ENCODE measurements around the gene BAD. TPM values are rescaled to one million over a fixed set of nuclear protein-coding genes. Genes with fewer than 3 reads are reported as not detected.
"Not testable (repeated sequence)": the region's sequence is repeated elsewhere in the genome, so short reads cannot be mapped to it uniquely, and the experiment has no call there.

Gene BAD
- polyA plus RNA-seq, 1 donor: 39.6 TPM

DNA sequence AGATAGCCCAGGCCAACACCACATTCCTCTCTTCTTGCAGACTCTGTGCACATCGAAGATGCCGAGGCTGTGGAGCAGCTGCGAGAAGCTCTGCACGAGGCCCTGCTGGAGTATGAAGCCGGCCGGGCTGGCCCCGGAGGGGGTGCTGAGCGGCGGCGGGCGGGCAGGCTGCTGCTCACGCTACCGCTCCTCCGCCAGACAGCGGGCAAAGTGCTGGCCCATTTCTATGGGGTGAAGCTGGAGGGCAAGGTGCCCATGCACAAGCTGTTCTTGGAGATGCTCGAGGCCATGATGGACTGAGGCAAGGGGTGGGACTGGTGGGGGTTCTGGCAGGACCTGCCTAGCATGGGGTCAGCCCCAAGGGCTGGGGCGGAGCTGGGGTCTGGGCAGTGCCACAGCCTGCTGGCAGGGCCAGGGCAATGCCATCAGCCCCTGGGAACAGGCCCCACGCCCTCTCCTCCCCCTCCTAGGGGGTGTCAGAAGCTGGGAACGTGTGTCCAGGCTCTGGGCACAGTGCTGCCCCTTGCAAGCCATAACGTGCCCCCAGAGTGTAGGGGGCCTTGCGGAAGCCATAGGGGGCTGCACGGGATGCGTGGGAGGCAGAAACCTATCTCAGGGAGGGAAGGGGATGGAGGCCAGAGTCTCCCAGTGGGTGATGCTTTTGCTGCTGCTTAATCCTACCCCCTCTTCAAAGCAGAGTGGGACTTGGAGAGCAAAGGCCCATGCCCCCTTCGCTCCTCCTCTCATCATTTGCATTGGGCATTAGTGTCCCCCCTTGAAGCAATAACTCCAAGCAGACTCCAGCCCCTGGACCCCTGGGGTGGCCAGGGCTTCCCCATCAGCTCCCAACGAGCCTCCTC lies 31.4 kb upstream of the BAD start:
- Histone ChIP-seq H3K36me3 (ENCODE audit: control insufficient read depth, insufficient read depth, low read length) (peaks cover 41% of the 10 kb centered on the region), H3K4me1 (ENCODE audit: control insufficient read depth, insufficient read depth, low read length) (peaks cover 27% of the 10 kb centered on the region), H3K27ac (ENCODE audit: low read length) (peak overlapping the region; percentile 96)
- no CpG with 5 or more reads among the region's 25 CpGs for WGBS (ENCODE audit: insufficient coverage, low lambda C conversion rate)
- H3K27me3 ChIP-seq (ENCODE audit: control insufficient read depth, insufficient read depth, low read length); H3K9me3 ChIP-seq (ENCODE audit: control insufficient read depth, low read depth, low read length); H3K4me3 ChIP-seq (ENCODE audit: low read length); DNase-seq: not testable (repeated sequence)

DNA sequence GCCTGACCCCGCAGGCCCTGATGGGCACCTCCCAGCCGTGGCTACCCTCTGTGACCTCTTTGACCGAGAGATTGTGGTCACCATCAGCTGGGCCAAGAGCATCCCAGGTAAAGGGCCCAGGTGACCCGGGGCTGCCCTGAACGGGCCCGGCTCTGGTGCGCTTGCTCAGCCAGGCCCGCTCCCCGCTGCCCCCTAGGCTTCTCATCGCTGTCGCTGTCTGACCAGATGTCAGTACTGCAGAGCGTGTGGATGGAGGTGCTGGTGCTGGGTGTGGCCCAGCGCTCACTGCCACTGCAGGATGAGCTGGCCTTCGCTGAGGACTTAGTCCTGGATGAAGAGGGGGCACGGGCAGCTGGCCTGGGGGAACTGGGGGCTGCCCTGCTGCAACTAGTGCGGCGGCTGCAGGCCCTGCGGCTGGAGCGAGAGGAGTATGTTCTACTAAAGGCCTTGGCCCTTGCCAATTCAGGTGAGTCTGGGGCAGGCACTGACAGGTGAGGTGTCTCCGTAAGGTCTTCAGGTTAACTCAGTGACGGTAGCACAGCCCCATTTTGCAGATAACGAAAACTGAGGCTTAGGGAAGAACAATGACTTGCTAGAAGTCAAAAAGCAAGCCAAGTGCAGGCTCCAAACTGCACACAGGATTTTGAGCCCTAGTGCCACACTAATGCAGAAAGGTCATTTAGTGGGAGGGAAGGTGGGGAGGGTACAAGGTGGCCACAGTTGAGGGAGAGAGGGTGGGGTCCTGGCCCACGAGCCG lies 30.5 kb upstream of the BAD start:
- peaks cover 41% of the 10 kb centered on the region for H3K36me3 ChIP-seq (ENCODE audit: control insufficient read depth, insufficient read depth, low read length)
- H3K27ac ChIP-seq (ENCODE audit: low read length): no peak overlapping the region
- no peaks in the 10 kb centered on the region for H3K9me3 ChIP-seq (ENCODE audit: control insufficient read depth, low read depth, low read length)
- DNase-seq: no peak
- H3K27me3 ChIP-seq (ENCODE audit: control insufficient read depth, insufficient read depth, low read length): no peaks in the 10 kb centered on the region
- peaks cover 19% of the 10 kb centered on the region for H3K4me1 ChIP-seq (ENCODE audit: control insufficient read depth, insufficient read depth, low read length)
- no peak overlapping the region for H3K4me3 ChIP-seq (ENCODE audit: low read length)
- WGBS (ENCODE audit: insufficient coverage, low lambda C conversion rate): no CpG with 5 or more reads among the region's 24 CpGs

GRCh38 chr11:64314146-64314804 lies 29.8 kb upstream of the BAD start:
- WGBS (ENCODE audit: insufficient coverage, low lambda C conversion rate): no CpG with 5 or more reads among the region's 19 CpGs
- Histone ChIP-seq H3K27ac (ENCODE audit: low read length) (no peak overlapping the region), H3K4me1 (ENCODE audit: control insufficient read depth, insufficient read depth, low read length) (peaks cover 15% of the 10 kb centered on the region), H3K36me3 (ENCODE audit: control insufficient read depth, insufficient read depth, low read length) (peaks cover 41% of the 10 kb centered on the region), H3K4me3 (ENCODE audit: low read length) (no peak overlapping the region), H3K27me3 (ENCODE audit: control insufficient read depth, insufficient read depth, low read length) (no peaks in the 10 kb centered on the region), H3K9me3 (ENCODE audit: control insufficient read depth, low read depth, low read length) (no peaks in the 10 kb centered on the region)
- no peak for DNase-seq

GRCh38 chr11:64313491-64314145 lies 29.2 kb upstream of the BAD start:
- Histone ChIP-seq H3K27me3 (ENCODE audit: control insufficient read depth, insufficient read depth, low read length) (no peaks in the 10 kb centered on the region), H3K9me3 (ENCODE audit: control insufficient read depth, low read depth, low read length) (no peaks in the 10 kb centered on the region), H3K4me1 (ENCODE audit: control insufficient read depth, insufficient read depth, low read length) (peaks cover 9% of the 10 kb centered on the region), H3K36me3 (ENCODE audit: control insufficient read depth, insufficient read depth, low read length) (peaks cover 41% of the 10 kb centered on the region), H3K27ac (ENCODE audit: low read length) (no peak overlapping the region), H3K4me3 (ENCODE audit: low read length) (no peak overlapping the region)
- WGBS (ENCODE audit: insufficient coverage, low lambda C conversion rate): 83% methylated on average over 1 of the region's 18 CpGs
- DNase-seq: no peak

DNA sequence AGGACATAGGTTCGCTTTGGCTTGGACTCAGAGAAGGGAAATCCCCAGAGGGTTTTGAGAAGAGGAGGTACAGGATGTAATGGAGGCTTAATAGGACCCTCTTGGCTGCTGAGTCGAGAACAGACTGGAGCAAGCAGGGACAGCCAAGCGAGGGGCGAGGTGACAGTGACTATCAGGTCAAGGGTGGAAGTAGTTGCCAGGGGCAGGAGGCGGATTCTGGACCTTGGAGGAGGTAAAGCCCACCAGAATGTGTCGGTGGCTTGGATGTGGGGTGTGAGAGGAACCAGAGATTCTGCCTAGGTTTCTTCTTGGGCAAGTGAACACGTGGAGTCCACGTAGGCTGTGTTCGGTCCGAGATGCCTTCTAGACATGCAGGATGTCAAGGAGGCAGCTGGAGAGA lies 28.5 kb upstream of the BAD start:
- Histone ChIP-seq H3K27me3 (ENCODE audit: control insufficient read depth, insufficient read depth, low read length) (no peaks in the 10 kb centered on the region), H3K36me3 (ENCODE audit: control insufficient read depth, insufficient read depth, low read length) (peaks cover 41% of the 10 kb centered on the region), H3K9me3 (ENCODE audit: control insufficient read depth, low read depth, low read length) (no peaks in the 10 kb centered on the region), H3K27ac (ENCODE audit: low read length) (no peak overlapping the region), H3K4me1 (ENCODE audit: control insufficient read depth, insufficient read depth, low read length) (peaks cover 9% of the 10 kb centered on the region), H3K4me3 (ENCODE audit: low read length) (no peak overlapping the region)
- DNase-seq: no peak
- WGBS (ENCODE audit: insufficient coverage, low lambda C conversion rate): no CpG with 5 or more reads among the region's 10 CpGs

- Histone ChIP-seq H3K36me3 (ENCODE audit: control insufficient read depth, insufficient read depth, low read length) (peaks cover 13% of the 10 kb centered on the region), H3K27ac (ENCODE audit: low read length) (peak overlapping the region; percentile 79), H3K4me3 (ENCODE audit: low read length) (peak overlapping the region; percentile 68), H3K4me1 (ENCODE audit: control insufficient read depth, insufficient read depth, low read length) (peaks cover 20% of the 10 kb centered on the region)
- H3K9me3 ChIP-seq (ENCODE audit: control insufficient read depth, low read depth, low read length); H3K27me3 ChIP-seq (ENCODE audit: control insufficient read depth, insufficient read depth, low read length); DNase-seq: not testable (repeated sequence)
- WGBS (ENCODE audit: insufficient coverage, low lambda C conversion rate): no CpG with 5 or more reads among the region's 5 CpGs
Measured at GRCh38 chr11:64307795-64308194, 23.3 kb upstream of the BAD start.

DNA sequence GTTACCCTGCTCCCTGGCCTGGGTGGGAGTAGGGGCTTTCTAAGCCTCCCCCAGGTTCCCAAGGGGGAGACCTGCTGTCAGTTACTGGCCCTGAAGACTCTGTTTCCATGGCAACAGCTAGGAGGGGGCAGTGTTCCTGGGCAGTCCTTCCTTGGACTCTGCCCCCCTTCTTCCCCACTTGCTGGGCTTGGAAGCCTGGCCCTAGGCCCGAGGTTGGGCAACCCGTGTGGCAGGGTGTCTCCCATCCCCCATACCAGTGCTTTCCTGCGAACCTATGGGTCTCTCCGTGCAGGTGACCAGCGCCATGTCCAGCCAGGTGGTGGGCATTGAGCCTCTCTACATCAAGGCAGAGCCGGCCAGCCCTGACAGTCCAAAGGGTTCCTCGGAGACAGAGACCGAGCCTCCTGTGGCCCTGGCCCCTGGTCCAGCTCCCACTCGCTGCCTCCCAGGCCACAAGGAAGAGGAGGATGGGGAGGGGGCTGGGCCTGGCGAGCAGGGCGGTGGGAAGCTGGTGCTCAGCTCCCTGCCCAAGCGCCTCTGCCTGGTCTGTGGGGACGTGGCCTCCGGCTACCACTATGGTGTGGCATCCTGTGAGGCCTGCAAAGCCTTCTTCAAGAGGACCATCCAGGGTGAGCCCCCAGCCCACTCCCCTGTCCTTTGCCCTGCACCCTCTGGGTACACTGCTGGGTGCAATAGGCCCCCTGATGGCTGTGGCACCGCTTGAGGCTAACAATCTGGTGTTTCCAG lies 22.6 kb upstream of the BAD start:
- peak; percentile 84 to 90 for DNase-seq
- Histone ChIP-seq H3K4me3 (ENCODE audit: low read length) (peak overlapping the region; percentile 68), H3K27me3 (ENCODE audit: control insufficient read depth, insufficient read depth, low read length) (no peaks in the 10 kb centered on the region), H3K36me3 (ENCODE audit: control insufficient read depth, insufficient read depth, low read length) (peaks cover 7% of the 10 kb centered on the region), H3K9me3 (ENCODE audit: control insufficient read depth, low read depth, low read length) (no peaks in the 10 kb centered on the region), H3K4me1 (ENCODE audit: control insufficient read depth, insufficient read depth, low read length) (peaks cover 20% of the 10 kb centered on the region), H3K27ac (ENCODE audit: low read length) (peak overlapping the region; percentile 79)
- WGBS (ENCODE audit: insufficient coverage, low lambda C conversion rate): no CpG with 5 or more reads among the region's 15 CpGs

GRCh38 chr11:64306563-64306875 lies 22.1 kb upstream of the BAD start:
- Histone ChIP-seq H3K27me3 (ENCODE audit: control insufficient read depth, insufficient read depth, low read length) (peaks cover 5% of the 10 kb centered on the region), H3K36me3 (ENCODE audit: control insufficient read depth, insufficient read depth, low read length) (peaks cover 7% of the 10 kb centered on the region), H3K9me3 (ENCODE audit: control insufficient read depth, low read depth, low read length) (no peaks in the 10 kb centered on the region), H3K4me3 (ENCODE audit: low read length) (peak overlapping the region; percentile 68), H3K27ac (ENCODE audit: low read length) (peak overlapping the region; percentile 79), H3K4me1 (ENCODE audit: control insufficient read depth, insufficient read depth, low read length) (peaks cover 20% of the 10 kb centered on the region)
- no peak for DNase-seq
- WGBS (ENCODE audit: insufficient coverage, low lambda C conversion rate): no CpG with 5 or more reads among the region's 9 CpGs

DNA sequence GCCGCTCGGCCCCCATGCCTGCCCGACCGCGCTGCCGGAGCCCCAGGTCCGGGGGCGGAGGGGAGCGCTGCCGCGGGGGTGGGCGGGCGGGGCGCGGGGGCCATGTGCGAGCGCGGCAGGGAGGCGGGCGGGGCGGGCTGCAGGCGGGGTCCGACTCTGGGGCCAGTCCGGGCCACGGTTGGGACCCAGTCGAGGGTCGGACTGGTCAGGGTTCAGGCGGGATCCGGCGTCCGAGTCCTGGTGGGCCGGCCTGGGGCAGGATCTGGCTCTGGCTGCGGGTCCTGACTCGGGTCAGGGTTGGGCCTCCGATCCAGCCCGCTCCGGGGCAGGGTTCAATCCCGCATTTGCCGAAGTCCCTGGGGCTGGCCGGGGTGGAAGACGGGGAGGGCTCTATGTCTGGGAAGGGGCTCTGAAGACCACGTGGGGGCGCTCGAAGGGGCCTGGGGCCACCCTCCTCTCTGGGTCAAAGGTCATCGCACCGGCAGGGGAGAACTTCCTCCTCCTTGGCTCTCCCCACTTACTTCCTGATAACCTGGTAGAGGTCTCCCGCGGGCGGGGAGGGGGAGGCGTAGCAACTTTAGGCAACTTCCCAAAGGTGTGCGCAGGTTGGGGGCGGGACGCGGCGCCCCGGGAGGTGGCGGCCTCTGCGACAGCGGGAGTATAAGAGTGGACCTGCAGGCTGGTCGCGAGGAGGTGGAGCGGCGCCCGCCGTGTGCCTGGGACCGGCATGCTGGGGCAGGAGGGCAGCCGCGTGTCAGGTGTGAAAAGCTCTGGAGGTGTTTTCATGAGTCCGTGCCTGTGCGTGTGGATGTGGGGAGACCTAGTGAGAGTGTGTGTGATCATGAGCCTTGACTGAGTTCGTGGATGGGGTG lies 21.5 kb upstream of the BAD start:
- Histone ChIP-seq H3K27ac (ENCODE audit: low read length) (peak overlapping the region; percentile 79), H3K4me1 (ENCODE audit: control insufficient read depth, insufficient read depth, low read length) (peaks cover 20% of the 10 kb centered on the region), H3K36me3 (ENCODE audit: control insufficient read depth, insufficient read depth, low read length) (peaks cover 5% of the 10 kb centered on the region), H3K4me3 (ENCODE audit: low read length) (peak overlapping the region; percentile 68), H3K27me3 (ENCODE audit: control insufficient read depth, insufficient read depth, low read length) (peaks cover 10% of the 10 kb centered on the region), H3K9me3 (ENCODE audit: control insufficient read depth, low read depth, low read length) (no peaks in the 10 kb centered on the region)
- 0% methylated on average over 1 of the region's 71 CpGs for WGBS (ENCODE audit: insufficient coverage, low lambda C conversion rate)
- DNase-seq: peak; percentile 69 to 90
